NT2/D1 (cell line): ENCODE measurements around the gene ITGB3BP.

Experiments
- SUZ12 ChIP-seq: IDR thresholded peaks from 2 replicates; pipeline ENCODE4 v1.6.1; 2011; ENCODE audit not compliant: insufficient read length, insufficient read depth; ENCODE audit errors: extremely low read depth
- YY1 ChIP-seq: IDR thresholded peaks from 2 replicates; pipeline ENCODE4 v1.6.1; 2011; ENCODE audit not compliant: insufficient read length, insufficient read depth

DNA sequence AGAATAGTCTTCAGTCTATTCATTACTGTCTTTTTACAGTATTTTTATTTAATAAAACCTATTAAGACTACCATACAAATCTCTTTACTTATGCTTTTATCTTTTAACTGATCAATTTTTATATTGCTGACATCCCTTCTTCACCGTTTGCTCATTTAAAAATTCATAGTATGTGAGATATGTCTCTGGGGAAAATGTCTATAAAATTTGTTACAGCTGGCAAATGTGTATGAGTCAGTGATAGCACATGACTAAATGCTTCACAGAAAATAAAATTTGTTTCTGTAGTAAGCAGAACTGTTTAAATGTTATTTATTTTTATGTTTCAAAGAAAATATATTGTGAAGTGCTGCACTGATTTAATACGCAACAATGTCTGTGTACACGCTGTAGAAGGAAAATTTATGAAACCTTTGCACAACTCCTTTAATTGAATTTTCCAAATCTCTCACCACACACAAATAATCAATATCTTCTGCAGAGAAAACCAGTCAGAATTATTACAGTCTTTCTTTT is 74.2 kb downstream of the ITGB3BP start:
- TF ChIP-seq YY1 (no peak), SUZ12 (no peak)
